Suppressor macrophage treated with lipopolysaccharide for 4 hours (primary cell): ENCODE data around the gene MEG3.
"Not testable (repeated sequence)": the region's sequence is repeated elsewhere in the genome, so short reads cannot be mapped to it uniquely, and the experiment has no call there.

Source experiments
- DNase-seq: peaks from one replicate; pipeline ENCODE4 v3.0.0-alpha.2; 2020

Gene MEG3

DNA sequence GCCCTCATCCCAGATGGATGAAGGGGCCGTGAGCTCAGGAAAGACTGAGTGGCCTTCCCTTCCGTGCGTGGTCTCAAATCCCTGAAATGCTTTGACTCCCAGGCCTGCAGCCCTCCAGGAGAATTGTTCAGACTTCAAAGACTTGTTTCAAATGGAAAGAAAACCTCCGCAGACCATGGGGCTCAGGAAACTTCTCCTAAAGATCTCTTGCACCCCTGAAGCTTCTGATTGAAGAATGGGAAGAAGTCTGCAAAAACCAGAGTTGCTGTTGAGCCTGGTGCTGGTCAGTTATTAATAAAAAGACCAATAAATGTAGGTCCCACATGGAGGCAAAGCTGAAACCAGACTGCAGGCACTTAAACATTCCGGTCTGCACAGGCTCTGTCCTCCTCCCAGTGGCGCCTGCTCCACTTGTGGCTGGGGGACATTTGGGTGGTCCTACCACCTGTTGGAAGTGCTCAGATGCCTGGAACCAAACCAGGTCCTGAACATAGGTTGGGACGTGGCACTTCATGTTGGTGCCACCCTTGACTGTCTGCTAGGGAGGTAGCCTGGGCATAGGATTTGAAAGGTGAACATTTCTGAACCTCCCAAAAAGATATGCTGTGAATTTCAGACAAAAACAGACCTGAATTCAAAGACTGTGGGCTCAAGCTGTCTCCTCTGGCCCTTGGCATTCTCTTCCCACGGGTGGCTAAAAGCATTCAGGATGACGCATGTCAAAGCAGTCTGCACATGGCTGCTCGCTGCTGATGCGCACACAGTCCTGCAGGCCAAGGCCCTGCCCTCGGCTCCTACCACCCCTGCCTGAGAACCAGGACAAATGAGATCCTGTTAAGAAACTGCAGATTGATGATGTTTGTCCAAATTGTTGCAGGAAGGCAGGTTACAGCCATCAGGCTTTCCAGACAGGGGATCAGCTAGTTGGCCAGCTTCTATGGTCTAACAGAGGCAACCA is 36.2 kb upstream of the MEG3 start:
- DNase-seq = no peak

DNA sequence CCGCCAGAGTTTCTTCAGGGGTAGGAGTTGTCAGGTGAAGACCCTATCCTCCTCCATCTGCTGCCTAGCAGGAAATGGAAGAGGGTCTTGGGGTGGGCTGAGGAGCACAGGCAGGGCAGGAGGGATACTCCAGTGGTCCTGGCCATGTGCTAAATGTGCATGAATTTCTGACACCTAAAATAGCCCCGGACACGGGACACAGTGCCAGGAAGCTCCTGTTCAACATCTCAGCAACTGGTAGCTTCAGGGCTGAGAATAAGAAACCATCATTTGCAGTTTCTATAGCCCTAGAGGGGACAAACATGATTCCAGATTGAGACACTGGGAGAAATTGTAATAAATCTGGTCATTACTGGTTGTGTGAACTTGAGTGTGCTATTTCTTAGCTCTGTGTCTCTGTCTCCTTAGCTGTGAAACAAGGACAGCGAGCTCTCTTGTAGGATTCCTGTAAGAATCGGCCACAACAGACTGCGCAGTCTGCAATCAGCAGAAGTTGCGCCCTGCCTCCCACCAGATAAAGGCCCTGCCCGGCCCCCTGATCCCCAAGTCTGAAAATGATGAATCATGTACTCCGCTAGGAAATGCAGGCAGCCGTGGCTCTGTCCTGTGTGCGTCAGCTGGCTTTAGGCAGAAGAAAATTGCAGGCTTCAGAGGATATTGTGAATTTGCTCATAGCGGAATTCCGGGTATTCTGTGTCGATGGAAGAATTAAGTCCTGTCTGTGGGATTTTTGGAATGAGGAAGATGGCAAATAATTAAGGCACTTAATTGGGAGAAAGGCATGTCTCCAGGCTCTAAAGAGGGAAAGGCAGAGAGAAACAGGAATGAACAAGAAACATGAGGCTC is 35.2 kb upstream of the MEG3 start:
- DNase-seq = no peak

- DNase-seq = no peak
These were observed 34.6 kb upstream of the MEG3 start for GRCh38 chr14:100791348-100791735.

GRCh38 chr14:100791995-100792394 is 33.9 kb upstream of the MEG3 start:
- no peak for DNase-seq

GRCh38 chr14:100796946-100797345 is 29.0 kb upstream of the MEG3 start:
- no peak for DNase-seq

DNA sequence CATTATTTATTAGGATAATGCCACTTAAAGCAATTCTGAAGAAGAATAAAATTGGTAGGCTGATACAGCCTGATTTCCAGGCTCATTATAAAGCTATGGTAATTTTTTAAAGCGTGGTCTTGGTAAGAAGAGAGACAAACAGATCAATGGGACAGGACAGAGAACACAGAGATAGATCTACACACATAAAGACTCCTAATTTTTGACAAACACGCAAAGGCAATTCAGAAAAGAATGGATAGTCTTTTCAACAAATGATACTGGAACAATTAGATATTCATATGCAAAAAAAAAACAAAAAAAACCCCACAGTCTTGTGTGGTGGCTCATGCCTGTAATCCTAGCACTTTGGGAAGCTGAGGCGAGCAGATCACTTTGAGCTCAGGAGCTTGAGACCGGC is 25.9 kb upstream of the MEG3 start:
- DNase-seq = no peak

GRCh38 chr14:100801433-100801832 is 24.5 kb upstream of the MEG3 start:
- not testable (repeated sequence) for DNase-seq

- no peak for DNase-seq
These were observed 23.7 kb upstream of the MEG3 start for GRCh38 chr14:100802179-100802578.

DNA sequence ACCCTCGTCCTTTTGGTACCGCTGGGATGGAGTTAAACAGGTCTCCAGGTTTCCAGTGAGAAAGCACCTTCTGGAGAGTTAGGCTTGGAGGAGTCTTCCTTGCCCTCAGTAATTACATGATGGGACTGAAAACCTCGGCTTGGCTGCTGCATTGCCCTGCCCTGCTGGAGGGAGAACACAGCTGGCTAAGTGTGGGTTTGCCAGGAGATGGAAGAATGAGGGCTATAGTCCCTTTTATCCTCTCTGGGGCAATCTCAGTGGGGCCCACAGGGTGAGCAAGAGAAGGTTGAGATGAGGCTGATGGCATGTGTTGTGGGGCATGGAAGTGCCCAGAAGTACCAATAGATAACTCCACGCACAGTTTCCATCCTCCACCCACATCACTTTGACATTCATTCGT is 23.2 kb upstream of the MEG3 start:
- DNase-seq = no peak

DNA sequence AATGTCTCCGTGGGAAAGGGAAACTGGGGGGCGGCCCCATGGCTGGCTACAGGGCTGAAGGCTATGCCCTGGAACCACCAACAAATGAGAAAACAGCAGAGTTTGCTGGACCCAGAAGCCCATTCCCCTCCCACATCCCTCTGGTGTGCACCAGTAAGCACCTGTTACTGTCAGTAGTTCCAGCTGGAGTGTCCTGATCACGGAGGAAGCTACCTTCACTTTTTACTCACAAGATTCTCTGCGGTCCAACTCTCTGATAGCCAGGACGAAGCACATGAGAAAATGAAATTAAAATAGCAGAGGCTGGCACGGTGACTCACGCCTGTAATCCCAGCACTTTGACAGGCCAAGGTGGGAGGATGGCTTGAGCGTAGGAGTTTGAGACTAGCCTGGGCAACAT is 22.7 kb upstream of the MEG3 start:
- DNase-seq = no peak

- no peak for DNase-seq
These were observed 22.2 kb upstream of the MEG3 start for GRCh38 chr14:100803676-100804075.

- no peak for DNase-seq
These were observed 21.8 kb upstream of the MEG3 start for GRCh38 chr14:100804138-100804537.

DNA sequence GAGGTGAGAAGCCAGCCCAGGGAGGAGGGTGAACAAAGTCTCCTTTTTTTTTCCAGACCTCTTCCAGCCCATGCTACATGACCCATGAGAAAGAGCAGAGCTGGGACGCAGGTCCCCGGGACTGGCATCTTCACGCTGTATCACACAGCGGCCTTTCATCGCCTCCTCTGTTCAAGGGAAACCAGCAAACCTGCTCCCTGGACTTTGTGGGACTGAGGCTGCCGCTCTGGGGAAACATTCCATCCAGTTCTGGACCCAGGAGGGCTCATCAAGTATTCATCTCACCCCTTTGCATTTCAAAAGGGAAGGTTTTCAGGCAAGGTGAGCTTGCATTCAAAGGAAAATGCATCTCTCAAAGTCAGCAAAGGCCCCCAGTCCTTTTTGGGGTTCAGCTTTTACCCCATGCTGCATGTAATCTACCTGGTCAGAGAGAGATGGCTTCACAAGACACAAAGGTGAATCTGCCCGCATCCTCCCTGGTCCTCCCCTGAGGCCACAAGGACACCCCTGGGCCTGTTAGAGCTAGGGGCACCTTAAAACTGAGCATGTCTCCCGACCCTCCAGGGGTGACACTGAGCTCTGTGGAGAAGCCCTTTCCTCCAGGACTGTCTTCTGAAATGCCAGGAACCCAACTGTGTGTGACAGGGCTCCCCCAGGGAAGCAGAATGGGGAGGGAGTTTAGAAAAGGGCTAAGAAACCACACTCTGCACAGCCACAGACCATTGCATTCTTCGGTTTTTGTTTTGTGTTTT is 21.2 kb upstream of the MEG3 start:
- no peak for DNase-seq

DNA sequence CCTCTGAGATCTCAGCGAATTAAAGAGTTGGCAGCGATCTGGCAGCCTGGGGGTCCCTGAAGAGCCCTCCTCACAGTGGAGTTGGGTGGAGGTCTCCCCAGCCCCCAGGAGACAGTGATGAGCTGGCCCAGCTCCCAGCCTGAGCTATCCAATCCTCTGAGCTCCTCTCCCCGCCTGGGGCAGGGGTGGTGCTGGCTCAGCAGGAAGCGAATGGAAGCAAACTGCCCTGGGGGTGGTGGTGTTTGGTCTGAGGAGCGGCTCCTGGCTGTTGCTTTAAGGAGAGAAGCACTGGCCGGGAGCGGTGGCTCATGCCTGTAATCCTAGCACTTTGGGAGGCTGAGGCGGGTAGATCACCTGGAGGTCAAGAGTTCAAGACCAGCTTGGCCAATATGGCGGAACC is 19.5 kb upstream of the MEG3 start:
- no peak for DNase-seq

- DNase-seq = no peak
These were observed 18.4 kb upstream of the MEG3 start for GRCh38 chr14:100807496-100807895.

GRCh38 chr14:100807979-100808734 is 17.8 kb upstream of the MEG3 start:
- no peak for DNase-seq

GRCh38 chr14:100810435-100810834 is 15.5 kb upstream of the MEG3 start:
- DNase-seq = no peak

- no peak for DNase-seq
These were observed 15.0 kb upstream of the MEG3 start for GRCh38 chr14:100810861-100811461.

GRCh38 chr14:100813291-100813690 is 12.6 kb upstream of the MEG3 start:
- no peak for DNase-seq

- no peak for DNase-seq
These were observed 10.2 kb upstream of the MEG3 start for GRCh38 chr14:100815478-100816285.
